ENCODE data around the gene RASSF7.
A peak's percentile ranks its signal among the peaks of the same experiment; 100 is the strongest.
"Not testable (repeated sequence)": the region's sequence is repeated elsewhere in the genome, so short reads cannot be mapped to it uniquely, and the experiment has no call there.

RASSF7 gene

GRCh38 chr11:567011-567628 lies 6.3 kb downstream of the RASSF7 start:
- DNase-seq (ENCODE audit: low read depth): no peak

DNA sequence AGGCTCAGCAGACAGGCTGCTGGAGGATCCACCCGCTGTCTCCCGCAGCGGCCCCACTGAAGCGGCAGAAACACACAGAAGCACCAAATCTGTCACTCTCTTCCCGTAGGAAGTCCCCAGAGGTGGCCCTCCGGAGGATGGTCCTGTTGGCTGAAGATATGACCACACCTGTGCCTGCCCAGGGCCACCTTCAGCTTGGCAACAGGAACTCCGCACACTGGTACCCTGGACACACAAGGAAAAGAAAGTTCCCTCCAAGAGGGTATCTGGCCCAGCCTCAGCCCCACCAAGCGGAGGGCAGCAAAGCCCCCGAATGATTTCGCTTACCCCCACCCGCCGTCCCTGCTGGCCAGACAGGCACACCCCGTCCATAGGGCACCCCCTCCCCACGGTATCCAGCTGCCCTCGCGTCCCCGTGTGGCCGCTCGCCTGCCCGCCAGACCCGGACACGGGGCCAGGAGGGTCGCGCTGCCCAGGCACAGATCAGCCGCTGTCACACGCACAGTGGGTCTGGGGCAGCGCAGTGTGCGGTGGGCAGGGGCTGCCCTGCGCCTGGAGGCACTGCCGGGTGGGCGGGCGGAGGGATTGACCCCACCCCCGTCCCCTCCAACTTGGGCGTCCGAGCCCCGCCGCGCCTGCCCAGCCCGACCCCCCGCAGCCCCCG lies 7.0 kb downstream of the RASSF7 start:
- DNase-seq (ENCODE audit: low read depth): no peak

DNA sequence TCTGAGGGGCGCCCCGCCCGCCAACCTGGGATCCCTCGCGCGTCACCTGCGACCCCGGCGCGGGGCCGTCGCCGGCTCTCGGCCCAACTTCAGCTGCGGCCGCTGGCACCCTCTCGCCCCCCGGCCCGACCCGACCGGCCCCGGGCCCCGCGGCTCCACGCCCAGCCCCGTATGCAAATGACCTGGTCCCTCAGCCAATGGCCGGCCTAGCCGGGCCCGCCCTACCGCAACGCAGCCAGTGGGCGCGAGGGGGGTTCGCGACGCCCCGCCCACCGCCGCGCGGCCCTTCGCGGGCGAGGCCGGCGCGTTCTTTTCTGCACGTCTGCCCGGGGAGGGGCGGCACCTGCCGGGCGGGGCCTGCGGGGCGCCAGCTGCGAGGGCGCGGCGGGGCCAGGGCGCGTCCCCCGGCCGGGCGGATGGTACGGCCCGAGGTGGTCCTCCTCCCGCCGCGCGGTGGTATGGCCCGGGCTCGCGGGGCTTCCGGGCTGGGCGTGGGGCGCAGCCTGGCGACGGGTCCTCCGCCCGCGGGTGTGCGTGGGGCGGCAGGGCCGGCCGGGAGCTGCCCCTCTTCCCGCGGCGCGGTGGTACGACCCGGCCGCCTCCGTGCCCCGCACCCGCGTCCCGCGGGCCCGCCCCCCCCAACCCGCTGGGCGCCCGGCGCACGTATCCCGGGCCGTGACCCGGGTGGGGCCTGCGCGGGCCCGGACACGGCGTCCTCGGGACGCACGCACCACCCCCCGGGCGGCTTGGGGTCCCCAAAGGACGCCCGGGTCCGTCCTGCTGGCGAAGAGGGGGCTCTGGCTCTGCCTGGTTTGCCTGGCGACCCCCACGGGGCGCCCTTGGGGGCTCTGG lies 7.8 kb downstream of the RASSF7 start:
- peak; percentile 92 for DNase-seq (ENCODE audit: low read depth)

DNA sequence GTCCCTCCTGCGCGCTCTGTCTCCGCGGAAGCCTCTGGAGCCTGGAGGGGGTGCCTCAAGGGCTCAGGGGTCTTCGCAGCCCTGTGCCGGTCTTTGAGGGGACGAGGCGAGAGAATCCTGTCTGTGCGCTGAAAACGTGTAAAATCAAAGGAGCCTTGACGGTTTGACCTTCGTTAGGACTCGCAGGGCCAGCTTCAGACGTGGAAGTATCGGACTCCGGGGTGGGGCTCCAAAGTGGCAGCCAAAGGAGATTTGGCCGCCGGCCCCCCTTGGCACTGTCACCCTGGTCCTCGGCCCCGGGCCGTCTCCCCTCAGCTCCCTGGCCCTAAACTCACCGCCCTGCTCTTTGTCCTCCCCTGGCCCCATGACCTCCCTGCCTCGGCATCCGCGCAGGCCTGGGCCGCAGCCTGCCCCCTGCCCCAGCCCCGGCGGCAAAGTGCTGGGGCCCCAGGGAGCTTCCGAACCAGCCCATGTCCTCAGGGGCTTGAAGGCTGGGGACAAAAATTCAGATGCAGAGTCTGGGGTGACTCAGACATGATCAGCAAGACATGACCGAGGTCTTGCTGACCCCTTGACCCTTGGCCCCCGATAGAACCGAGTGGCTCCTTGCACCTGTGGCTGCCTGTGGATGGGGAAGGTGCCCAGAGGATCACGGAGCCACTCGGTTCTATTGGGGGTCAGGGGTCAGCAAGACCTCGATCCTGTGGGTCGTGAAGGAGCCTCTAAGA lies 8.6 kb downstream of the RASSF7 start:
- no peak for DNase-seq (ENCODE audit: low read depth)

DNA sequence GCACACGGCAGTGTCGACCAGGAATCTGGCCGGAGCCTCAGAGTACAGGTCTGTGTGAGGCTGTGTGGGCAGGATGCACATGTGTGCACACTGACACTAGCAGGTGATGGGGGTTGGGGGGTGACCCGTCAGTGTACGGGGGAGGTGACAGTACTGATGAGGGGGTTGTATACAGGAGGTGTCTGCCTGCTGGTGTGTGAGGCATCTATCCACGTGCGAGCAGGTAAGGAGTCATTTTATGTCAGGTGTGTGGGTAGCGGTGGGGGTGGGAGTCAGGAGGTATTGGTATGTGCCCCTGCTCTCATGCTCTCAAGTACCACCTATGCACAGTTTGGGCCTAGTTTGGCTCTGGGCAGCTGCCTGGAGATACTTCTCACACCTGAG lies 11.0 kb downstream of the RASSF7 start:
- no peak for DNase-seq (ENCODE audit: low read depth)

- DNase-seq (ENCODE audit: low read depth): no peak
These were observed 12.5 kb downstream of the RASSF7 start for GRCh38 chr11:573146-573759.

DNA sequence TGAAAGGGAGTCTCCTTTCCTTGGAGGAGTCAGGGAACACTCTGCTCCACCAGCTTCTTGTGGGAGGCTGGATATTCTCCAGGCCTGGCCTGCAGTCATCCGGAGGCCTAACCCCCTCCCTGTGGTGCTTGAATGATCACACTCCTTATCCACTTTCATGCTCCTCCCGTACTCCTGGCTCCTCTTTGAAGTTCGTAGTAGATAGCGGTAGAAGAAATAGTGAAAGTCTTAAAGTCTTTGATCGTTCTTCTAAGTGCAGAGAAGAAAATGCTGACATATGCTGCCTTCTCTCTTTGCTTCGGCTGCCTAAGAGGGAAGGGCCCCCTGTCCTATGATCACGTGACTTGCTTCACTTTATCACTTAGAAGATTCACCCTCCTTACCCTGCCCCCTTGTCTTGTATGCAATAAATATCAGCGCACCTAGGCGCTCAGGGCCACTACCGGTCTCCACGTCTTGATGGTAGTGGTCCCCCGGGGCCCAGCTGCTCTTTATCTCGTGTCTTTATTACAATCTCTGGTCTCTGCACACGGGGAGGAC lies 13.3 kb downstream of the RASSF7 start:
- DNase-seq (ENCODE audit: low read depth): not testable (repeated sequence)

DNA sequence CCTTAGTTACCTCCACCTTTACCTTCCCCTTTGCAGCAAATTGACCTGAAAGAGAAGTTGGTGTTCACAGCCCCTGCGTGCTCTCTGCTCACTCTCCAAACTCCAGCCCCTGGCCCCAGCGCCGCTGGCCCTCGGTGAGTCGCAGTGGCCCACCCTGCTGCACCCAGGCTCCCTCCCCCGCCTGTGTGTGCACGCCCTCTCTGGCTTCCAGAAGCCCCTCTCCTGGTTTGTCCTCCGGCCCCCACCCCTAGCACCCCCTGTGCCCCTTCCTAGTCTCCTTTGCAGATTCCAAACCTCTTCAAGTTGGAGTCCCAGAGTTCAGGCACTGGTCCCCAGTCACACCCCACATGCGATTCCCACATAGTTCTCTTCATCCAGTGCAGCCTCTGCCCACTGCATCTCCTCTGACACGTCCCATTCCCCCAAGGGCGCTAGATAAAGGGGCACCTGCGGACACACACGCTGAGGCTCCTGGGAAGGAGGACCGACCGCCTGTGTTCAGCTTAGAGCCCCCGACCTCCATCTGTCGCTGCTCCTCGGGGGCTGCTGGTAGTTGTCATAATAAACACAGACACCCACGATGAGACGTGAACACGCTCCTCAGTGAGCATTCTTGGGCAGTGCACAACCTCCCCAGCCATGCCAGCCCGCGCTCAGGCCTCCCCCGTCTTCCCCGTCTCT lies 14.0 kb downstream of the RASSF7 start:
- DNase-seq (ENCODE audit: low read depth): no peak

- DNase-seq (ENCODE audit: low read depth): no peak
These were observed 14.7 kb downstream of the RASSF7 start for GRCh38 chr11:575313-575995.

DNA sequence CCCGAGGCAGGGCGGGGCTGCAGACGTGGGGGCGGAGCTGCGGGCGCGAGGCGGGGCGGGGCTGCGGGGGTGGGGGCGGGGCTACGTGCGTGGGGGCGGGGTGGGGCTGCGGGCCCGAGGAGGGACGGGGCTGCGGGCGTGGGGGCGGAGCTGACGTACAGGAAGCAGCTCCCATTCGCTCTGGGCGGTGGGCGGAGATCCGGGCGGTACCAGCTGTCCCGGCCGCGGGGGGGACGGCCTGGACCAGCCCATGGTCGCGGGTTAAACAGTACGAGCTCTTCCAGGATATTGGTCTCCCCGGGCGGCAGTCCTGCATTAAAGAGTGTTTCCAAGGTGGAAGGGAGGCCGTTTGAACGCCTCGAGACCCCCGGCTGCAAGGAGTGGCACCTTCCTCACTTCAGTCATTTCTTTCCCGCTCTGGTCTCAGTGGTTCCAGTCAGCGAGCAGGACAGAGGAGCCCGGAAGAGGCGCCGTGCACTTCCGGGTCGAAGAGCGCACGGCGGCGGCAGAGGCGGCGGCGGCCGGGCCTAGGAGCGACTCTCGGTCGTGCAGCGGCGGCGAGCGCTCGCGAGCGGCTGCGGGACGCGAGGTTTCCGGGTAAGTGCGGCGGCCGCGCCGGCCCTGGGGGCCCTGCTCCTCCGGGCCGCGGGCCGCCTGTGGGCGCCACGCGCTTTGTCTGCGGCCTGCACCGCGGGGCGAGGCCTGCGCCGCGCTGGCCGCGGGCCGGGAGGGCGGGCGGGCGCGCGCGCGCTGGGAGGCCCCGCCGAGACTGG lies 15.4 kb downstream of the RASSF7 start, which contains the start of gene PHRF1:
TSS of gene PHRF1 (plus strand) at position 475 of the 773 bp plus-strand sequence. CDS start 5,043 bp downstream, outside the sequence.
- DNase-seq (ENCODE audit: low read depth): peak; percentile 92

DNA sequence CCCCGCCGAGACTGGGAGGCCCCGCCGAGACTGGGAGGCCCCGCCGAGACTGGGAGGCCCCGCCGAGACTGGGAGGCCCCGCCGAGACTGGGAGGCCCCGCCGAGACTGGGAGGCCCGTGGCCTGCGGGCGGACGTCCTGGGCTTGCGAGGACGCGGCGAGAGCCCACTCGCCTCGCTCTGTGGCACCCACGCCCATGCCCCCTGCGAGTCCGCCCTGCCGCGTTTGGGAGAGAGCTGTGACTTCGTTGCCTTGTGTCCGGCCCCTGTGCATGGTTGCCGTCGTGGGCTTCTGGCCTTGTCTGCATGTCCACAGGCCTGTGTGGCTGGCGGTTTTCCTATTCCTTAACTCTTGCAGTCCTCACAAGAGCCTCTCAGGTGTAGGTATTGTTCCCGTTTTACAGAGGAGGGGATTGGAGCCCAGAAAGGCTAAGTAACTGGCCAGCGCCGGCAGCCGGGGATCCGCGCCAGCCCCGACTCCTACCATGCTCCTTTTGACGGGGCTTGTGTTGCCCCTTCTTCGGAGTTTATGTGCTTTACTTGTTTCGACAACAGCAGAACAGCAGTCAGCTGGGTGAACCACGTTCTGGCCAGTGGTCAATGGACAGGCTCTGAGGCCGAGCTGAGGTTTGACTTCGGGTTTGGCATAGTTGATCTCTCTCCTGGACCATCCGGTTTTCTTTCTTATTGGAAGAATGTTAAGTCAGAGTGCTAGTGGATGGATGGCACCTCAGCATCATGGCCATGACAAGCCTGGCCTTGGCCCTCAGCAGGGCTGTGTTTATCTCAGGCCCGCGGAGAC lies 16.2 kb downstream of the RASSF7 start:
- DNase-seq (ENCODE audit: low read depth): no peak

DNA sequence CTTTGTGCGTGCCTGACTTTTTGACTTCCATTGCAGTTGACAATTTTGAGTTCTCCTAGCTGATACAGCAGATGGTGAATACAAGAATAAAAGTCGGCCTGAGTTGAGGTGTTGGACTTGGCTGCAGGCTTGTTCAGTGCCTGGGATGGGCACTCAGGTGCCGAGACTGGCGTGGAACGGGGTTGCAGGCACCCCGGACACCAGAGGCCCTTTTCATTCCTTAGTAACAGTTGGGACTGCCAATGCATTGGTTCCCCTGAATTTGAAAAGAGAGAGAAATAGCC lies 16.8 kb downstream of the RASSF7 start:
- DNase-seq (ENCODE audit: low read depth): no peak

GRCh38 chr11:578276-579035 lies 17.7 kb downstream of the RASSF7 start:
- no peak for DNase-seq (ENCODE audit: low read depth)

DNA sequence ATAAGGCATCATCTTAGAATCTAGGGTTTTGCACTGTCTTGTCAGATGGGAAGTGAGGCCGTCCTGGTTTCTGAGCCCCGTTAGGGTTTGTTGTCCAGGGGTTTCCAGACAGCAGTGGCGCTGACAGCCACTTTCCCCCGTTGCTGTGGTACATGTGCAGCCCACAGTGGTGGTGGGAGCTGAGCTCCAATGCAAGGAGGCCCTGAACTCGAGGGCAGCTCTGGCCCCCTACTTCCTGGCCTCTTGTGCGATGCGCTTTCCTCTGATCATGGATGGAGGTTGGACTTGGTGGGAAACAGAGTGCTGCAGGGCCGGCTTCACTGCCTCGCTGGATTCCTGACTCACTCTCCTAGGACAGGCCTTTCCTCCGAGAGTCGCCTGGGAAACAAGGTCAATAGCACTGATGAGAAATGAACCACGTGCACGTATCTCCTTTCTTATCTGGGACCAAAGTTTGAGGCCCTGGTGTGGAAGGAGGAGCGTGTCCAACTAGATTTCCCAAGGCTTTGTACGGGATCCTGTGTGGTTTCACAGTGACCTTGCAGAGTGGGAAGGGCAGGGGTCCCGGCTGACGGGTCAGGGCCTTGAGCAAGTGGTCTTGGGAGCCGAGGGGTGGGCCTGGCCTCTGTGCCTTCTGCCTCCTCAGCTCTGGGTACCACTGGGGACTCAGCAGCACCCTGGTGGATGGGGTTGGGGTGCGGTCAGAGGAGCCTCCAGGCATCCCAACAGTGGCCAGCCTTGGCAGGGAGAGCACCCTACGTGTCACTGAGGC lies 19.2 kb downstream of the RASSF7 start:
- no peak for DNase-seq (ENCODE audit: low read depth)

DNA sequence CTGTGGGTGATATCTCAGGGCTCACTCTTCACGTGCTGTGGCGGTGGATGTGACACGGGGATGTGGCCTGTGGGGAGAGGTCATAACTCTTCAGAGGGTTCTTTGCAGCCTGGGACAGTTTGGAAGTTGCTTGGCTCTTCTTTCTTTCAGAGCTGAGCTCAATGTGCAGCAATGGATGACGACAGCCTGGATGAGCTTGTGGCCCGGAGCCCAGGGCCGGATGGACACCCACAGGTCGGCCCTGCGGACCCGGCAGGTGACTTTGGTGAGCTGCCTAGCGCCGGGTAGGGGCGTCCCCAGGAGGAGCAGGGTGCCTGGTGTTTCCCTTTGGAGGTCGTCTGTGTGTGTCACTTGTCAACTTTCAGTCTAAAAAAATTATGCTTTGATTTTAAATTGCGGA lies 20.6 kb downstream of the RASSF7 start:
- no peak for DNase-seq (ENCODE audit: low read depth)

DNA sequence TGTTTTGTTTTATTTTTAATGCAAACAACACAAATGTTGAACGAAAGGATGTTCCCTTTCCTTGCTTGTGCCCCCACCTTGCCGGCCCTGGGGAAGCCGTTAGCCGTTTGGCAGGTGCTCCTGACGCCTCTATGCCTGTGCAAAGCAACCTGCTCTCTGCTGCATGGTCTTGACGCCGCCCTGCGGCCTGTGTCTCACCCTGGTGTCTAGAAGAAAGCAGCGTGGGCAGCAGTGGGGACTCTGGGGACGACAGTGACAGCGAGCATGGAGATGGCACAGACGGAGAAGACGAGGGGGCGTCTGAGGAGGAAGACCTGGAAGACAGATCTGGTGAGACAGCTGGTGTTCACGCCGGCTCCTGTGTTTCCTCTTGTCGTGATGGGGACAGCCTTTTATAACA lies 21.0 kb downstream of the RASSF7 start:
- DNase-seq (ENCODE audit: low read depth): no peak

- no peak for DNase-seq (ENCODE audit: low read depth)
These were observed 23.5 kb downstream of the RASSF7 start for GRCh38 chr11:584287-584686.
